AG04449 (cell line): ENCODE data around the gene HPRT1.

Source experiments
- CTCF ChIA-PET: fragments of 350-600 bp; formaldehyde crosslinking; extraction: SDS; loops from one replicate; lab custom pipeline; 2021; ENCODE audit warnings: antibody characterized with exemption; lab: Yijun Ruan, JAX
- POLR2A ChIA-PET: fragments of 400-600, 350-600 bp; formaldehyde crosslinking; extraction: SDS; loops from one replicate; lab custom pipeline; 2020; ENCODE audit warnings: antibody characterized with exemption, inconsistent platforms; lab: Yijun Ruan, JAX
- DNase-seq: peaks from one replicate; pipeline ENCODE4 v3.0.0-alpha.2; 2010; ENCODE audit warnings: low read depth, low spot score
- H3K4me3 ChIP-seq: 2 replicates; pipeline ENCODE4 v1.5.1; 2011; ENCODE audit warnings: low read depth, mild to moderate bottlenecking, control low read depth, low read length
- TF ChIP-seq, protein P1 (sequence below): IDR thresholded peaks from one replicate; pipeline ENCODE4 v1.5.1; 2011; ENCODE audit warnings: mild to moderate bottlenecking, moderate library complexity, low read length, control low read depth, inconsistent platforms; ENCODE audit not compliant: insufficient read depth; ENCODE audit errors: missing control alignments

Gene HPRT1

DNA sequence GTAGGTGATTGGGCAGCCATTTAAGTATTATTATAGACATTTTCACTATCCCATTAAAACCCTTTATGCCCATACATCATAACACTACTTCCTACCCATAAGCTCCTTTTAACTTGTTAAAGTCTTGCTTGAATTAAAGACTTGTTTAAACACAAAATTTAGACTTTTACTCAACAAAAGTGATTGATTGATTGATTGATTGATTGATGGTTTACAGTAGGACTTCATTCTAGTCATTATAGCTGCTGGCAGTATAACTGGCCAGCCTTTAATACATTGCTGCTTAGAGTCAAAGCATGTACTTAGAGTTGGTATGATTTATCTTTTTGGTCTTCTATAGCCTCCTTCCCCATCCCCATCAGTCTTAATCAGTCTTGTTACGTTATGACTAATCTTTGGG, 16.3 kb downstream of the HPRT1 start:
- DNase-seq, result no peak
- CTCF ChIA-PET, result interaction anchor here (1.8 kb wide), 1 partner anchor 304 kb away, joined by 5 read pairs; no protein-coding TSS in a partner anchor
- TF ChIP-seq, protein P1, sequence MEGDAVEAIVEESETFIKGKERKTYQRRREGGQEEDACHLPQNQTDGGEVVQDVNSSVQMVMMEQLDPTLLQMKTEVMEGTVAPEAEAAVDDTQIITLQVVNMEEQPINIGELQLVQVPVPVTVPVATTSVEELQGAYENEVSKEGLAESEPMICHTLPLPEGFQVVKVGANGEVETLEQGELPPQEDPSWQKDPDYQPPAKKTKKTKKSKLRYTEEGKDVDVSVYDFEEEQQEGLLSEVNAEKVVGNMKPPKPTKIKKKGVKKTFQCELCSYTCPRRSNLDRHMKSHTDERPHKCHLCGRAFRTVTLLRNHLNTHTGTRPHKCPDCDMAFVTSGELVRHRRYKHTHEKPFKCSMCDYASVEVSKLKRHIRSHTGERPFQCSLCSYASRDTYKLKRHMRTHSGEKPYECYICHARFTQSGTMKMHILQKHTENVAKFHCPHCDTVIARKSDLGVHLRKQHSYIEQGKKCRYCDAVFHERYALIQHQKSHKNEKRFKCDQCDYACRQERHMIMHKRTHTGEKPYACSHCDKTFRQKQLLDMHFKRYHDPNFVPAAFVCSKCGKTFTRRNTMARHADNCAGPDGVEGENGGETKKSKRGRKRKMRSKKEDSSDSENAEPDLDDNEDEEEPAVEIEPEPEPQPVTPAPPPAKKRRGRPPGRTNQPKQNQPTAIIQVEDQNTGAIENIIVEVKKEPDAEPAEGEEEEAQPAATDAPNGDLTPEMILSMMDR, result no peak
- POLR2A ChIA-PET, result no interaction called here
- H3K4me3 ChIP-seq, result no peak overlapping the region

DNA sequence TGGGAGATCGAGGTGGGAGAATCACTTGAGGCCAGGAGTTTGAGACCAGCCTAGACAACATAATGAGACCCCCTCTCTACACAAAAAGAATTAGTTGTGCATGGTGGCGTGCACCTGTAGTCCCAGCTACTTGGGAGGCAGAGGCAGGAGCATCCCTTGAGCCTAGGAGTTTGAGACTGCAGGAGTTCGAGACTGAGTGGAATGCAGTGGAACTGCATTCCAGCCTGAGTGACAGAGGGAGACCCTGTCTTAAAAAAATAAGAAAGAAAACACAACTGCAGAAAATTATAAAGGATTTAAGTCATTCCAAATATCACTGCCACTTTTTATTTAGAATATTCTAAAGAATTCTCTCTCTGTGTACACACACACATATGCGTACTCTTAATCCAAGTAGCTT, 18.4 kb downstream of the HPRT1 start:
- no peak overlapping the region for H3K4me3 ChIP-seq
- CTCF ChIA-PET, result interaction anchor here (1.2 kb wide), 1 partner anchor 275 kb away, joined by 3 read pairs; no protein-coding TSS in a partner anchor
- POLR2A ChIA-PET, result no interaction called here
- TF ChIP-seq, protein P1, result no peak
- no peak for DNase-seq

DNA sequence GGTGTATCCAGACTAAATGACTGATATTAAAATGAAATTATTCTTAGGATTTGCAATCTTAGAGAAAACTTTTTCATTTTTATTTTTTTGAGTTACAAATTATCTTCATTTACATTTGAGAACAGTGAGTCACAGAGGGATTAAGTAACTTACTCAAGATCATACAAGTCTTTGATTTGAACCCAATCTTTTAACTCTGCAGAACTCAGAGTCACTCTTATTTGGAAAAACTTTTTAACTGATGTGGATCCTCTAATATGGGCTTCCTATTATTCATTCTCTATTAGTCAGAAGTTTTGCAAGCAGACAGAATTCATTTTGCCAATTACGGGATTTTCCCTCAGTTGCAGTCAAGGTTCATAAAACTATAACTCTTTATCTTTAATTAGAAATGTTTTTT, 20.1 kb downstream of the HPRT1 start:
- ChIA-PET POLR2A (no interaction called here), CTCF (no interaction called here)
- TF ChIP-seq, protein P1, result no peak
- H3K4me3 ChIP-seq, result no peak overlapping the region
- DNase-seq, result no peak

DNA sequence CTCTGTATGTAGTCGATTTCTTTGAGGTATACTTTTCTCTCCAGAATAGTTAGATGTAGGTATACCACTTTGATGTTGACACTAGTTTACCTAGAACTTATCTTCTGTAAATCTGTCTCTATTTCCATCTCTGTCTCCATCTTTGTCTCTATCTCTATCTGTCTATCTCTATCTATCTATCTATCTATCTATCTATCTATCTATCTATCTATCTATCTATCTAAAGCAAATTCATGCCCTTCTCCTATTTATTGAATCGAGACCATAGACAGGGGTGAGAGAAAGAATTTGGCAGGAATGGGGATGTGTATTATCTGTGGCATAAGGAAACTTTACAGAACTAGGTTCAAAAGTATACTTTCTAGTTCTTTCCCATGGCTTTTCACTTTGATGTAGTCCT, 21.4 kb downstream of the HPRT1 start:
- TF ChIP-seq, protein P1, result no peak
- CTCF ChIA-PET, result interaction anchor here (0.8 kb wide), 1 partner anchor 301 kb away, joined by 5 read pairs; no protein-coding TSS in a partner anchor
- POLR2A ChIA-PET, result no interaction called here

DNA sequence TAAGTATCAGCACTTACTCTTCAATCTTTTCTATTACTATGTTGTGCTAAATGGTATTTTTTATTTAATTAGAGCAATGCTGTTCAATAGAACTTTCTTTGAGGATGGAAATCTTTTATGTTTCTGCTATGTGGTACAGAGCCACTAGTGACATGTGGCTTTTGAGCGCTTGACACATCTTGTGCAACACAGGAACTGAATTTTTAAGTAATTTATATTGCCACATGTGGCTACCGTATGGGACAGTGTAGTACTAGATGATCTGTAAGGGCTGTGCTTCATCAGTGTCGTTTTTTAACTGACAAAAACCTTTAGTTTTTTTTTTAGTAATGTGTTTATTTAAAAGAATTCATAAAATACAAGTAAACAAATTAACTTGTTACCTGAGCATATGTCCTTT, 22.4 kb downstream of the HPRT1 start:
- ChIA-PET POLR2A (no interaction called here), CTCF (interaction anchor here (0.6 to 2.7 kb wide), 3 partner anchors 38 to 299 kb away, joined by 3 to 39 read pairs (median 15); no protein-coding TSS in a partner anchor)
- TF ChIP-seq, protein P1, result no peak
- no peak for DNase-seq
- no peak overlapping the region for H3K4me3 ChIP-seq

More for the DNA sequence above, 21.4 kb downstream of the HPRT1 start:
- DNase-seq, result no peak
- H3K4me3 ChIP-seq, result no peak overlapping the region

DNA sequence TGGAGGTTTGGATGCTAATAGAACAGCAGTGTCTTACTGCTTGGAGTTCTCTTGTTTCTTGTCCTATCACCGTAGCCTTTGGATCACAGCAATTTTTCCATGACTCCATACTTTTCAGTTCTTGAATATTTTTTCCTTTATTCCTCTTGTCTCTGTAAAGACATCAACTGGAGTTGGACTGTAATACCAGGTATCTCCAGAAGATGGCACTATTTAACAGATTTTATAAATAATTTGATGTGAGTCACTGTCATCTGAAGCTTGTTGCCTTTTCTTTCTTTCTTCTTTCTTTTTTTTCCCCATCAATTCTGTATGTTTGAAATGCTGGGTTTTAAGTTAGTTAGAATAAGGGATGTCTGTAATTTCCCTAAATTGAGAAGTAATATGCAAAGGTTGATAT, 24.1 kb downstream of the HPRT1 start:
- CTCF ChIA-PET, result interaction anchor here (0.9 to 2.7 kb wide), 9 partner anchors 13 to 305 kb away, joined by 3 to 39 read pairs (median 5); no protein-coding TSS in a partner anchor
- POLR2A ChIA-PET, result no interaction called here
- DNase-seq, result peak; percentile 23
- TF ChIP-seq, protein P1, result peak; percentile 4
- H3K4me3 ChIP-seq, result no peak overlapping the region
